Lung (tissue), 12 donors: ENCODE results near the gene FOXI1. TPM values are rescaled to one million over a fixed set of nuclear protein-coding genes. Genes with fewer than 3 reads are reported as not detected.

ENCODE experiments used
- ATAC-seq: fragments of 200-7000 bp; cut with Tn5 transposase; one replicate; pipeline ENCODE4 v1.9.1; 2020; ENCODE audit warnings: moderate number of reproducible peaks; ENCODE audit not compliant: insufficient read depth, low FRiP score
- DNase-seq, 3 donors: peaks; one replicate each; pipeline ENCODE4 v3.0.0-alpha.2; 2013 to 2017
- H3K27ac ChIP-seq, 2 donors: one replicate each; pipeline ENCODE4 v1.5.1; 2013; ENCODE audit warnings: mild to moderate bottlenecking in 2 of 2, moderate library complexity in 2 of 2, control low read depth in 1 of 2, inconsistent platforms in 1 of 2, low read depth in 1 of 2, low read length in 1 of 2
- H3K27me3 ChIP-seq, 3 donors: one replicate each; pipeline ENCODE4 v1.5.1; 2013; ENCODE audit warnings: low read length in 2 of 3; ENCODE audit not compliant: control insufficient read depth in 3 of 3, insufficient read depth in 3 of 3
- H3K36me3 ChIP-seq, 4 donors: one replicate each; pipeline ENCODE4 v1.5.1; 2013; ENCODE audit warnings: low read length in 4 of 4, mild to moderate bottlenecking in 1 of 4, moderate library complexity in 1 of 4; ENCODE audit not compliant: control insufficient read depth in 4 of 4, insufficient read depth in 4 of 4
- H3K4me1 ChIP-seq, 5 donors: one replicate each; pipeline ENCODE4 v1.5.1; 2013; ENCODE audit warnings: low read length in 5 of 5, mild to moderate bottlenecking in 2 of 5, moderate library complexity in 1 of 5; ENCODE audit not compliant: control insufficient read depth in 5 of 5, insufficient read depth in 5 of 5
- H3K4me3 ChIP-seq: one replicate; pipeline ENCODE4 v1.5.1; 2013; ENCODE audit warnings: mild to moderate bottlenecking, control low read depth, moderate library complexity
- H3K9ac ChIP-seq, 2 donors: one replicate each; pipeline ENCODE4 v1.5.1; 2013; ENCODE audit warnings: low read length in 2 of 2, control low read depth in 1 of 2; ENCODE audit not compliant: insufficient read depth in 1 of 2
- H3K9me3 ChIP-seq, 4 donors: one replicate each; pipeline ENCODE4 v1.5.1; 2013; ENCODE audit warnings: low read length in 3 of 4, mild to moderate bottlenecking in 1 of 4, moderate library complexity in 1 of 4; ENCODE audit not compliant: control insufficient read depth in 4 of 4, insufficient read depth in 3 of 4
- WGBS, 2 donors: extraction: QIAGEN DNeasy Blood & Tissue Kit; methylation state at CpG; one replicate each; pipeline ENCODE4 v1.1.7; 2013; 5-methylcytosine and 5-hydroxymethylcytosine counted together
- polyA plus RNA-seq, 2 donors: library from polyadenylated mRNA; stranded (reverse); fragments of 200-250 nt; gene quantifications; one replicate each; pipeline ENCODE4 v1.2.1, GENCODE V29; 2013
- total RNA-seq, 2 donors: library from RNA; depleted of rRNA in 1 of 2; stranded (reverse); fragments of >200 nt in 1 of 2; gene quantifications; one replicate each; pipeline ENCODE4 v1.2.1, GENCODE V29; 2014 to 2021
- TF ChIP-seq, protein P1 (sequence below): IDR thresholded peaks from 2 replicates; pipeline ENCODE4 v1.5.1; 2012; ENCODE audit warnings: mild to moderate bottlenecking; ENCODE audit errors: control extremely low read depth, extremely low read depth
- donor health status: control.
- donor health status: control.
- donor health status: Bipolar disorder and iron deficiency.
- donor health status: healthy.
- donor health status: DM: yes; HTN: yes; CAD: no.

Gene FOXI1
- total and polyA plus RNA-seq, 4 donors: 0.05 to 0.10 TPM; not detected in 2

DNA sequence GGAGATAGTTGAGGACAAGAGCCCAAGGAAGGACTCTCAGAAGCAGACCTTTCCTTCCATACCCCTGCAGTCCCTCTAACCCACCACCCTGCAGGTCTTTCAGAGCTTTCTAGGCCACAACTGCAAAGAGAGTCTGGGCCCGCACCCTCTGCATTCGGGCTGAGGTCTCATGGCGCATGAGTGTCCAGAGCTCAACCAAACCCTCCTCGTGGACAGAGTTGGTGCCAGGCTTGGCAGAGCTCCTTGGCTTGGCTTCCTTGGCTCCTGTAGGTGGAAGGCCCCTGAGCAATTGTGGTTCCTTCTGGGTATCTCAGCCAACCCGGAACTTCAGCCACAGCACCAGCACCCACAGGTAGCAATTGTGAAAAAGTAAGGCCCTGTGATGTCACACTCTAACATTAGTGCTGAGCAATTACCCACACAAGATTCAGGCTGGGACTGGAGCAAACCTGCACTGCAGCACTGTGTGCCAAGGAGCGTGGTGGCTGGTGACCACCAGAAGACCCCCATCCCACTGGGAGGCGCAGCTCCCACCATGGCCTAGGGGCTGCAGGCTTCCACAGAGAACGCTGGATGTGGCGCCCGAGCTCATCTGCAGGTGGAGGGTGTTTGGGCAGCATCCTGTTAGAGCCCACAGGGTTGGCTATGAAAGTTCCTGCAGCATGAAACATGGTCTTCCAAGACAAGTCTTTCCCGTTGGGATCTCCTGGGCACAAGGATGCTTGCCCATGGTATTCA lies 38.8 kb downstream of the FOXI1 start:
- Histone ChIP-seq H3K36me3 (no peaks in the 10 kb centered on the region), H3K27me3 (no peaks in the 10 kb centered on the region), H3K4me1 (peaks cover 0 to 1% (median 0%) of the 10 kb centered on the region in 5 donors), H3K4me3 (no peak overlapping the region), H3K9ac (no peak overlapping the region), H3K27ac (no peak overlapping the region), H3K9me3 (peaks cover 0 to 1% (median 0%) of the 10 kb centered on the region in 4 donors)
- DNase-seq: no peak
- ATAC-seq: no peak
- TF ChIP-seq, protein P1, sequence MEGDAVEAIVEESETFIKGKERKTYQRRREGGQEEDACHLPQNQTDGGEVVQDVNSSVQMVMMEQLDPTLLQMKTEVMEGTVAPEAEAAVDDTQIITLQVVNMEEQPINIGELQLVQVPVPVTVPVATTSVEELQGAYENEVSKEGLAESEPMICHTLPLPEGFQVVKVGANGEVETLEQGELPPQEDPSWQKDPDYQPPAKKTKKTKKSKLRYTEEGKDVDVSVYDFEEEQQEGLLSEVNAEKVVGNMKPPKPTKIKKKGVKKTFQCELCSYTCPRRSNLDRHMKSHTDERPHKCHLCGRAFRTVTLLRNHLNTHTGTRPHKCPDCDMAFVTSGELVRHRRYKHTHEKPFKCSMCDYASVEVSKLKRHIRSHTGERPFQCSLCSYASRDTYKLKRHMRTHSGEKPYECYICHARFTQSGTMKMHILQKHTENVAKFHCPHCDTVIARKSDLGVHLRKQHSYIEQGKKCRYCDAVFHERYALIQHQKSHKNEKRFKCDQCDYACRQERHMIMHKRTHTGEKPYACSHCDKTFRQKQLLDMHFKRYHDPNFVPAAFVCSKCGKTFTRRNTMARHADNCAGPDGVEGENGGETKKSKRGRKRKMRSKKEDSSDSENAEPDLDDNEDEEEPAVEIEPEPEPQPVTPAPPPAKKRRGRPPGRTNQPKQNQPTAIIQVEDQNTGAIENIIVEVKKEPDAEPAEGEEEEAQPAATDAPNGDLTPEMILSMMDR: no peak
- WGBS, 2 donors: 91 to 94% methylated on average over 11 of the region's 11 CpGs

DNA sequence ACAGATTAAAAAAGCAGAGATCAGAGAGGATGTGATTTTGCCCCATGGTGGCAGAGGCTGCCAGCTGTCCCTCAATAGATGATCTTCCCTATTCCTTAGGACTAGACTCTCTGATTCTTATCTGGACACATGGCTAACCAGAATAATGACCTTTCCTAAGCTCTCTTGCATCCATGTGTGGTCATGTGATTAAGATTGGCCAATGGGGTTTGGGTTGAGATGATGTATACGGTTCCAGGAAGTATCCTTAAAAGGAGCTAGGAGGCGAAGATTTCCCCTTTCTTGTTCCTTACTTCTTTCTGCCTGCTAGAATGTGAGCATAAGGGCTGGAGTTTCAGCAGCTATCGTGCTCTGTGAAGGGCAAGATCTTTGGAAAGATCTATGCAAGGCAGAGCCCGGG lies 39.8 kb downstream of the FOXI1 start:
- H3K4me1 ChIP-seq: peaks cover 0 to 1% (median 0%) of the 10 kb centered on the region in 5 donors
- ATAC-seq (no peak), DNase-seq (no peak)
- TF ChIP-seq, protein P1: no peak
- no peak overlapping the region for H3K4me3 ChIP-seq
- WGBS, 2 donors: 66 to 70% methylated on average over 4 of the region's 4 CpGs
- no peaks in the 10 kb centered on the region for H3K27me3 ChIP-seq
- no peak overlapping the region for H3K27ac ChIP-seq
- H3K9ac ChIP-seq: no peak overlapping the region
- peaks cover 0 to 1% (median 0%) of the 10 kb centered on the region in 4 donors for H3K9me3 ChIP-seq
- no peaks in the 10 kb centered on the region for H3K36me3 ChIP-seq

DNA sequence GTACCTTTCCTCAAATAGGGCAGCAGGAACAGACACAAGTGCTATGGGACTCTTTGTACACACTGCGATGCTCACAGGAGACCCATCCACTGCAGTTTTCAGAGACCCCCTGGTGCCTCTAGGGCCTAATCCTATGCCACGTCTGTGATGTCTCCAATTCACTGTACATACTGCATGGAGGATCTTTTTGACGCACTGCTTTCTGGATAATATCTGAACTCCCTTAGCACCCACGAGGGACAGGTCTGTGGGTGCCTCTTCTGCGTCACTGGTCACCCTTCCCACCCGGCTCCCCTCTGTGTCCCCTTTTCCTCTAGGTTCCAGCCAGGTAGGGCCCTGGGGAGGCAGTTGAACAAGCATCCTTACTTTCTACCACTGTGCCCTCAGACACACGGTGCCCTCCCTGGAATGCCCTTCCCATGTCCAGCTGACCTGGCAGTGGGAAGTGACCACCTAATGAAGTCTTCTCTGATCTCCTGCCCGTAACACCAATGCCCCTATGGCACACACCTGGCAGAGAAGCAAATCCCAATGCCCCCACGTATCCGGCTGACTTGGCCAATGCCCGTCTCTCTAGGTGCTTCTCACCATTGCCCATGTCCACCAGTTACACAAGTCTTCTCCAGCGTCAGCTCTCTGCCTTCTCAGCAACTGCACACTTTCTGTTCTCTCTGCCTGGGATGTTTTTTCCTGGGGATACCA lies 41.5 kb downstream of the FOXI1 start:
- ATAC-seq (no peak), DNase-seq (no peak)
- WGBS, 2 donors: 93 to 98% methylated on average over 12 of the region's 12 CpGs
- TF ChIP-seq, protein P1: no peak
- Histone ChIP-seq H3K4me3 (no peak overlapping the region), H3K9ac (no peak overlapping the region), H3K27ac (no peak overlapping the region), H3K36me3 (no peaks in the 10 kb centered on the region), H3K4me1 (peaks cover 0 to 15% (median 3%) of the 10 kb centered on the region in 5 donors), H3K27me3 (no peaks in the 10 kb centered on the region), H3K9me3 (no peaks in the 10 kb centered on the region)
